HG03103 (cell line): ENCODE measurements around the gene RNASE8.
A peak's percentile ranks its signal among the peaks of the same experiment; 100 is the strongest.

Experiments used
- ATAC-seq: cut with Tn5 transposase; IDR thresholded peaks from one replicate; pipeline ENCODE4 v1.9.1; 2021; ENCODE audit warnings: low read depth; ENCODE audit not compliant: unreplicated experiment

RNASE8 gene

DNA sequence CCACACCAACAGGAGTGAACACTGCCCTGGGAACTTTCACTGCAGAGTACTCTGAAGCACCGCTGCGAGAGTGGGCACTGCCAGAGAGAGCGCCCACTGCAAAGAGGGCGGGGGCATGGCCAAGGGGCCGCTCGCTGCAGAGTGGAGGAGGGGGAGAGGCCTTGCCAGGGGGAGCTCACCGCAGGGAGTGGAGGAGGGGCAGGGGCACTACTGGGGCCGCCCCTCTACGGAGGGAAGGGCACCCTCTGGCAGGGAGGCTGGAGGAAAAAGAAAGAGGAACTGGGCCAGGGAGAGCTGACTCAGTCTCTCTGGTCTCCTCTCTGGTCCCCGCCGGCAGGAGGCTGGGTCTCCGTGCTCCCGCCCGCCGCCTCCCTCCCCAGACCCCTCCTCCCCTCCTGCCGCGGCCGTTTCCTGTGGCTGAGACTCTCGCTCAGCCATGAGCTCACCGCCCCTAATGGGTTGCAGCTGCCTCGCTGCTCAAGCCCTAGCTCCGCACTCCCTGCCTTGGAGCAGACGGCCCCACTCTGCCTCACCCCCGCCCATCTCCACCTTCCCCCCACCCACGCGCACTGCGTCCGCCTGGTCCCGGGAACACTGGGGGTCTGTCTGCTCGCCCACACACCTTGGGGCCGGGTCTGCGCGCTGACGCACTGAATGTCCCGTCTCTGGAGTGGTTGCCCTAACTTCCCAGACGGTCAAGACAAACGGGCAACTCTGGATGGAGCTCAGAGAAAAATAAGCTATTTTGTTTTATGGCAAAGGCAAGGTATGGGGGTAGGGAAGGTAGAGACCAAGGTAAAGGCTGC, 13.8 kb downstream of the RNASE8 start:
- peak; percentile 66 for ATAC-seq

- ATAC-seq: no peak
These were observed 14.4 kb downstream of the RNASE8 start for GRCh38 chr14:21072031-21072473.

GRCh38 chr14:21072781-21073339, 15.2 kb downstream of the RNASE8 start:
- no peak for ATAC-seq

- ATAC-seq: no peak
These were observed 16.3 kb downstream of the RNASE8 start for GRCh38 chr14:21073921-21074320.

DNA sequence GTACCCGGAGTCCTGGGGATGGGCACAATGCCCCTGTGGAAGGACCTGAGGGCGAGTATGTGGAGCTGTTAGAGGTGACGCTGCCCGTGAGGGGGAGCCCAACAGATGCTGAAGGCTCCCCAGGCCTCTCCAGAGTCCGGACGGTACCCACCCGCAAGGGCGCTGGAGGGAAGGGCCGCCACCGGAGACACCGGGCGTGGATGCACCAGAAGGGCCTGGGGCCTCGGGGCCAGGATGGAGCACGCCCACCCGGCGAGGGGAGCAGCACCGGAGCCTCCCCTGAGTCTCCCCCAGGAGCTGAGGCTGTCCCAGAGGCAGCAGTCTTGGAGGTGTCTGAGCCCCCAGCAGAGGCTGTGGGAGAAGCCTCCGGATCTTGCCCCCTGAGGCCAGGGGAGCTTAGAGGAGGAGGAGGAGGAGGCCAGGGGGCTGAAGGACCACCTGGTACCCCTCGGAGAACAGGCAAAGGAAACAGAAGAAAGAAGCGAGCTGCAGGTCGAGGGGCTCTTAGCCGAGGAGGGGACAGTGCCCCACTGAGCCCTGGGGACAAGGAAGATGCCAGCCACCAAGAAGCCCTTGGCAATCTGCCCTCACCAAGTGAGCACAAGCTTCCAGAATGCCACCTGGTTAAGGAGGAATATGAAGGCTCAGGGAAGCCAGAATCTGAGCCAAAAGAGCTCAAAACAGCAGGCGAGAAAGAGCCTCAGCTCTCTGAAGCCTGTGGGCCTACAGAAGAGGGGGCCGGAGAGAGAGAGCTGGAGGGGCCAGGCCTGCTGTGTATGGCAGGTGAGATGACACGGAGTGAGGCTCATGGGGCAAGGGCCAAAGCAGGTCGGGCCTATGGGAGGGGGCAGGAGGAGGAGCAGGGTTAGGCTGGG, 17.0 kb downstream of the RNASE8 start:
- ATAC-seq: no peak

DNA sequence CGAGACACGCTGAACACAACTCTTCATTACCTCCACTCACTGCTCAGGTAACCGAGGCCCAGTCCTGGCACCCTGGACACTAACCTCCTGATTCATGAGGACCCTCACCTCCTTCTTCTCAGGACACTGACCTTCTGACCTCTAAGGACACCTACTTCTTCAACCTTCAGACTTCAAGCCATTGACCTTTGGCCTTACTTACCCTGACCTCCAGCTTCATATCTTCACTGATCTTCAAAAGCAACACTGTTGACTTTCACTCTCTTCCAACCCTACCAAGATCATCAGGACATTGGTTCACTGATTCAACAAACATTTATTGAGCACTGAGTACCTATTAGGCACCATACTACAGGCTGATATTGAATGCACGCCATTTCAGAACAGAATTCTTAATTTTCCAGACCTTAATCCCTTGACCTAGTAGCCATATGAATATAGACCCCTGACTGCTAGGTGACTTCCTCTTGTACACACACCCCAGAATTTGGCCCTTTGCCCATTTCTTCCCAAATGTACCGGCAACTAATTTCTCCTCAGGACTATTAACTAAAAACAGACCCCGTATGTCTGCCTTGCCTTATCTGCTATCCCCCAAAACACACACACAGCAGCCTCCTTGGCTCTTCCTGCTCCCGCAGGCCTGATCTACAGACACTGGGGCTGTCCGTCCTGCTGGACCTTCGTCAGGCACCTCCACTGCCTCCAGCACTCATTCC, 18.3 kb downstream of the RNASE8 start:
- ATAC-seq: no peak

- ATAC-seq: no peak
These were observed 20.1 kb downstream of the RNASE8 start for GRCh38 chr14:21077672-21078071.

DNA sequence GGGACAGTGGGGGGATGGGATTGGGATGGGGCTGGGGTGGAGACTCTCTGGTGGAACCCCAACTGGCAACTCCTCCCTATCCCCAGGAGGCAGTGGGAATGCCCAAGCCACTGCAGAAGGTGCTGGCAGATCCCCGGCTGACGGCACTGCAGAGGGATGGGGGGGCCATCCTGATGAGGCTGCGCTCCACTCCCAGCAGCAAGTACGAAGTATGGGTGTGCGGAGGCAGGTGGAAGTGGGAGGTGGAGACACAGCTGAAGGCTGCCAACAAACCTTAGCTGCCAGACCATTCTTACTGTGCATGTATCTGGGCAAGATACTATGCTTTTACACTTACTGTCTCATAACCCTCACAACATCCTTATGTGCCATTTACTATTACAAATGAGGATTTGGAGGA, 20.7 kb downstream of the RNASE8 start:
- no peak for ATAC-seq

GRCh38 chr14:21078726-21079125, 21.1 kb downstream of the RNASE8 start:
- ATAC-seq: no peak

GRCh38 chr14:21081521-21082142, 24.0 kb downstream of the RNASE8 start:
- ATAC-seq: no peak

GRCh38 chr14:21083565-21084325, 26.1 kb downstream of the RNASE8 start:
- no peak for ATAC-seq

GRCh38 chr14:21084396-21084795, 26.8 kb downstream of the RNASE8 start:
- ATAC-seq: no peak

GRCh38 chr14:21084998-21085853, 27.6 kb downstream of the RNASE8 start:
- ATAC-seq: no peak

GRCh38 chr14:21086908-21087293, 29.3 kb downstream of the RNASE8 start:
- no peak for ATAC-seq

DNA sequence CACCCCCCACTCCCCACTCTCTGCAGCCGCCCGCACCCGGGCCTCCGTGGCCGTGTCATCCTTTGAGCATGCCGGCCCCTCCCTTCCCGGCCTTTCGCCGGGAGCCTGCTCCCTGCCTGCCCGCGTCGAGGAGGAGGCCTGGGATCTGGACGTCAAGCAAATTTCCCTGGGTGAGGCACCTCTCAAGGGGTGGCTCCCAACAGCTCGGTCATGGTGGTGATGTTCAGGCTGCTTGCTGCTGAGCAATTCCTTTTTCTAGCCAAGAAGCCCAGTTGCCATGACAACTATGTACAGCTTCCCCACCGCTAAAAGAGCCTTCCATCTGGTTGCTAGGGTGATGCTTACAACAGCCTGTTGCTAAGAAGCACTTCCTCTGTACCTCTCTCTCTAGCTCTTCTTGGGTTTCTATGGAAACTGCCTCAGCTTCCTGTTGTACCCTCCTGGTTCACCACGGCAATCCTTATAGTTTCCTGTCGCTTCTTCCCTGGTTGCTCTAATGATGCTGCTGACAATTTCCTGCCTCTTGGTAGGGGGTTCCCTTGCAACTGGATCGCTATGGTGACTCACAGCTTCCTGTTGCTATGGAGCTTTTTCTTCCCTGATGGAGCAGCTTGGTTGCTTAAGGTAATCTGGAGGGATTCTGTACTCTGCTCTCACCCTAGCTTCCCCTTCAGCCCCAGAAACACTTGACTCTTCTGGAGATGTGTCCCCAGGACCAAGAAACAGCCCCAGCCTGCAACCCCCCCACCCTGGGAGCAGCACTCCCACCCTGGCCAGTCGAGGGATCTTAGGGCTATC, 29.9 kb downstream of the RNASE8 start:
- ATAC-seq: peak; percentile 60

DNA sequence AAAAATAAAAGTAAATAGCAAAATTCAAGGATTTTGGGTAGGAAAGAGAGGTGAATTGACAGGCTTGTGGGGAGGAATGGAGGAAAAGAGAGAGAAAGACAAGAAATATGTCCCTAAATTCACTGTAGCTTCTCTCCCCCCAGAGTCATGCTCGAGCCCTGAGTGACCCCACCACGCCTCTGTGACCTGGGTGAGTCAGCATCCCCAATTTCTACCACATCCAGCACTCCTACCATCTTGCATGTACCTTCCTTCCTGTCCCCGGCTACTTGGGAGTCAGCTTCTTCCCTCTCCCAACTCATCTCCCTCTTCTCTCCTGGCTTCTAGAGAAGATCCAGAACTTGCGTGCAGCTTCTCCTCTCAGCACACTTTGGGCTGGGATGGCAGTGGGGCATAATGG, 31.1 kb downstream of the RNASE8 start:
- no peak for ATAC-seq

DNA sequence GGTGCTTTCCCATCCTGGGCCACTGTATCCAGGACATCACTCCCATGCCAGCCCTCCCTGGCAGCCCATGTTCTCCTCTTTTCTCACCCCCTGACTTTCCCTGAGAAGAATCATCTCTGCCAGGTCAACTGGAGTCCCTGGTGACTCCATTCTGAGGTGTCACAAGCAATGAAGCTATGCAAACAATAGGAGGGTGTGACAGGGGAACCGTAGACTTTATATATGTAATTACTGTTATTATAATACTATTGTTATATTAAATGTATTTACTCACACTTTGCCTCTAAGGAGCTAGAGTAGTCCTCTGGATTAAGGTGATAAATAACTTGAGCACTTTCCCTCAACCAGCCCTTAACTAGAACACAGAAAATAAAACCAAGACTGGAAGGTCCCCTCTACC, 31.6 kb downstream of the RNASE8 start:
- no peak for ATAC-seq

DNA sequence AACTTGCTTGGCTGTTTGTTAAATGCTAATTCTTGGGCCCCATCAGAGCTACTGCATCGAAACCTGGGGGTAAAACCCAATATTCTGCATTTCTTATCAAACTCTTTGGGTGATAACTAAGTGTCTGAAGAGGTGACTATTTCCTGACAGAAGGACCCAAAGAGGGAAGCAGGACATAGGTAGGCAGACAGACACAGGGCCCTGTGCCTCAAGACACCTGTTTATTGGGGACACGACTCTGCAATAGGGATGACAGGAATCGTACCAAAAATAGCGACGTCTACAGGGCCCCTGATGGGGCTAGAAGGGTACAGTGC, 32.2 kb downstream of the RNASE8 start:
- ATAC-seq: no peak
